MV-4-11 (cell line): ENCODE measurements around the gene SLC2A6.

ENCODE experiments used
- DNase-seq: peaks from one replicate; lab custom pipeline; 2025; lab: John Stamatoyannopoulos, UW

Gene SLC2A6

GRCh38 chr9:133496861-133497842 is 18.3 kb upstream of the SLC2A6 start:
- DNase-seq: no peak

GRCh38 chr9:133495327-133496293 is 16.7 kb upstream of the SLC2A6 start:
- DNase-seq: no peak

GRCh38 chr9:133494636-133495326 is 15.9 kb upstream of the SLC2A6 start:
- no peak for DNase-seq

GRCh38 chr9:133493845-133494540 is 15.1 kb upstream of the SLC2A6 start:
- no peak for DNase-seq

GRCh38 chr9:133493428-133493827 is 14.5 kb upstream of the SLC2A6 start:
- DNase-seq: no peak

- DNase-seq: no peak
Observed at GRCh38 chr9:133492061-133493021, 13.4 kb upstream of the SLC2A6 start.

GRCh38 chr9:133491656-133491925 is 12.7 kb upstream of the SLC2A6 start:
- no peak for DNase-seq

- DNase-seq: no peak
Observed at GRCh38 chr9:133490865-133491655, 12.2 kb upstream of the SLC2A6 start.

- no peak for DNase-seq
Observed at GRCh38 chr9:133490201-133490681, 11.3 kb upstream of the SLC2A6 start.

GRCh38 chr9:133489253-133490190 is 10.6 kb upstream of the SLC2A6 start:
- DNase-seq: no peak

GRCh38 chr9:133488686-133489252 is 9.9 kb upstream of the SLC2A6 start:
- DNase-seq: no peak

GRCh38 chr9:133487331-133487725 is 8.4 kb upstream of the SLC2A6 start:
- no peak for DNase-seq

GRCh38 chr9:133485531-133486260 is 6.8 kb upstream of the SLC2A6 start:
- peak; percentile 64 for DNase-seq

- no peak for DNase-seq
Observed at GRCh38 chr9:133484671-133485437, 6.0 kb upstream of the SLC2A6 start.

GRCh38 chr9:133483611-133484010 is 4.7 kb upstream of the SLC2A6 start:
- no peak for DNase-seq
